AG10803 (cell line): ENCODE results near the gene SEPHS2.
"Not testable (repeated sequence)": the region's sequence is repeated elsewhere in the genome, so short reads cannot be mapped to it uniquely, and the experiment has no call there.

Source experiments
- DNase-seq: peaks from one replicate; pipeline ENCODE4 v3.0.0; 2010; ENCODE audit warnings: low read depth
- H3K4me3 ChIP-seq: 2 replicates; pipeline ENCODE4 v1.5.1; 2011; ENCODE audit warnings: mild to moderate bottlenecking, low read length, control low read depth
- CTCF ChIP-seq: conservative IDR thresholded peaks from 2 replicates; pipeline ENCODE4 v1.5.1; 2011; ENCODE audit warnings: mild to moderate bottlenecking, low read length, control low read depth, inconsistent platforms

Gene SEPHS2

GRCh38 chr16:30464078-30464477 is 18.4 kb upstream of the SEPHS2 start:
- no peak for TF ChIP-seq CTCF
- DNase-seq, result no peak
- no peak overlapping the region for H3K4me3 ChIP-seq

- H3K4me3 ChIP-seq, DNase-seq: not testable (repeated sequence)
These were observed 15.8 kb upstream of the SEPHS2 start for GRCh38 chr16:30461426-30461825.

GRCh38 chr16:30459456-30459855 is 13.8 kb upstream of the SEPHS2 start:
- no peak for DNase-seq
- no peak for TF ChIP-seq CTCF
- no peak overlapping the region for H3K4me3 ChIP-seq

DNA sequence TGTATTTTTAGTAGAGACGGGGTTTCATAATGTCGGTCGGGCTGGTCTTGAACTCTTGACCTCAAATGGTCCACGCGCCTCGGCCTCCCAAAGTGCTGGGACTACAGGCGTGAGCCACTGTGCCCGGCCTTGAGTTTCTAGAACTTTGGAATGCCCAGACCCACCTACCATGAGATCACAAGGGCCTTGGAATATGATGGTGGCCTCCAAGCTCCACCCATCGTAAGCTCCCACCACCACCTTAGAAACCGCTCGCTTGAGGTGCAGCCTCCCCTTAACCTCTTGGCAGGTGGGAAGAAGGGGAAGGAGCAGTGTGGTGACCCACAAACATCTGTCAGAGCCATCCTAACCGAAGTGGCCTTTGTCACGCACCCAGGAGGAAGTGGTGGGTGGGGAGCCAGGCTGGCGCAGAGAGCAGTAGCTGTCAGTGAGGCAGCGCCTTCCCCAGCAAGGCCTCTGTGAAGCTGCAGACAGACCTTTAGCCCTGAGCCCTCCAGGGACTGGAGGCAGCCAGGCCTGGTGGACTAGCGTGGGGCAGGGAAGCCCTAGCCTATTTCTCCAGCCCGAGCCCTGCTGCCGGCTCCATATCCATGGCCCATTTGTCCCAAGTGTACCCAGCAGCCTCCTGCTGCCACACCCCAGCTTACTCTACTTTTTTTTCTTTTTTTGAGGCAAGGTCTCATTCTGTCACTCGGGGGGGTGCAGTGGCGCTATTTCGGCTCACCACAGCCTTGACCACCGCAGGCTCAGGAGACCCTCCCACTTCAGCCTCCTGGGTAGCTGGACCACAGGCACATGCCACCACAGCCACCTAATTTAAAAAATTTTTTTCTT is 13.1 kb upstream of the SEPHS2 start:
- H3K4me3 ChIP-seq, result no peak overlapping the region
- DNase-seq, result no peak
- no peak for TF ChIP-seq CTCF

DNA sequence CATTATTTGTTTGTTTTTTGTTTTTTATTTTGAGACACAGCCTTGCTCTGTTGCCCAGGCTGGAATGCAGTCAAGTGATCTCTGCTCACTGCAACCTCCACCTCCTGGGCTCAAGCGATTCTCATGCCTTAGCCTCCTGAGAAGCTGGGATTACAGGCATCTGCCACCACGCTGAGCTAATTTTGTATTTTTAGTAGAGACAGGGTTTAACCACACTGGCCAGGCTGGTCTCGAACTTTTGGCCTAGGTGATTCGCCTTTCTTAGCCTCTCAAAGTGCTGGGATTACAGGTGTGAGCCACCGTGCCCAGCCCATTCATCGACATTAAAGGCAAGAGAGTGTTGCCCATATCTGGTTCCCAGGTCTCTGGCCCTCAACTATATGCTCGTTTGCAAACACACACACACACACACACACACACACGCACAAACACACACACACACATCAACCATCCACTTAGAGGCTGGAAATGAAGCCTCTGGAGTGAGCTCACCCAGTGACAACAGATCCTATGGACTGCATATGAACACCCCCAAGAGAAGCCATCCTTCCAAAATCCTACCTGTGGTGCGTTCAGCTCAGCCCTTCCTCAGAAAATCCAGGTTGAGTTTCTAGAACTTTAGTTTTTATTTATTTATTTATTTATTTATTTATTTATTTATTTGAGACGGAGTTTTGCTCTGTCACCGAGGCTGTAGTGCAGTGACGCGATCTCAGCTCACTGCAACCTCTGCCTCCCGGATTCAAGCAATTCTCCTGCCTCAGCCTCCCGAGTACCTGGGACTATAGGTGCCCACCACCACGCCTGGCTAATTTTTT is 12.3 kb upstream of the SEPHS2 start:
- no peak overlapping the region for H3K4me3 ChIP-seq
- TF ChIP-seq CTCF, result no peak
- DNase-seq, result no peak

DNA sequence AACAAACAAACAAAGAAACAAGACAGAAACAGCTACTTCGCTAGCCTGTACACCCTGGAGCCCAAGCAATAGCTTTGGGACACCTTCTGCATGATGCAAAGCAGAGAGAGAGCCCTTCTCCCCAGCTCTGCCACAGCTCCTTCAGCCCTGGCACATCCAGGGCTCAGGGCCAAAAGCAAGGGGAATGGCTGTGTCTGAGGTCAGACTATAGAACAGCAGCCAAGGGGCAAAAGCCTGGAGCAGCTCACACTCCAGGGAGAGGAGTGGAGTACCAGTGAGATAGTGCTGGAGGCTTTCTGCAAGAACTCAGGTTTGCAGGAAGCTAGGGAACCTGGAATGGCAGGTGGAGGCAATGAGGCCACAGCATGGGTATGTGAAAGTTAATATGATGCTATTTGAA is 11.6 kb upstream of the SEPHS2 start:
- DNase-seq, result no peak
- no peak overlapping the region for H3K4me3 ChIP-seq
- TF ChIP-seq CTCF, result no peak

DNA sequence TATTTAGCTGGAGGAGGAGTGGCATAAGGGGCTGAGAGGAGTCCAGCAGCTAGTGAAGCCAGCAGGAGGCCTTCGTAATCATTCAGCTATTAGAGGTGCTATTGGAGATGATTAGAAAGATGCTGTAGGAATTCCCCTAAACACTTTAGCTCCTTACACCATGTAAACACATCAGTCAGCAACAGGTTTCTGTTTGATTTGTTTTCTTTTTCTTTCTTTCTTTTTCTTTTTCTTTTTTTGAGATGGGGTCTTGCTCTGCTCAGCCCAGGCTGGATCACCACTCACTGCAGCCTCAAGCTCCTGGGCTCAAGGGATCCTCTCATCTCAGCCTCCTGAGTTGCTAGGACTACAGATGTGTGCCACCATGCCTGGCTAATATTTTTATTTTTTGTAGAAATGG is 10.6 kb upstream of the SEPHS2 start:
- no peak for DNase-seq
- TF ChIP-seq CTCF, result no peak
- H3K4me3 ChIP-seq, result no peak overlapping the region

DNA sequence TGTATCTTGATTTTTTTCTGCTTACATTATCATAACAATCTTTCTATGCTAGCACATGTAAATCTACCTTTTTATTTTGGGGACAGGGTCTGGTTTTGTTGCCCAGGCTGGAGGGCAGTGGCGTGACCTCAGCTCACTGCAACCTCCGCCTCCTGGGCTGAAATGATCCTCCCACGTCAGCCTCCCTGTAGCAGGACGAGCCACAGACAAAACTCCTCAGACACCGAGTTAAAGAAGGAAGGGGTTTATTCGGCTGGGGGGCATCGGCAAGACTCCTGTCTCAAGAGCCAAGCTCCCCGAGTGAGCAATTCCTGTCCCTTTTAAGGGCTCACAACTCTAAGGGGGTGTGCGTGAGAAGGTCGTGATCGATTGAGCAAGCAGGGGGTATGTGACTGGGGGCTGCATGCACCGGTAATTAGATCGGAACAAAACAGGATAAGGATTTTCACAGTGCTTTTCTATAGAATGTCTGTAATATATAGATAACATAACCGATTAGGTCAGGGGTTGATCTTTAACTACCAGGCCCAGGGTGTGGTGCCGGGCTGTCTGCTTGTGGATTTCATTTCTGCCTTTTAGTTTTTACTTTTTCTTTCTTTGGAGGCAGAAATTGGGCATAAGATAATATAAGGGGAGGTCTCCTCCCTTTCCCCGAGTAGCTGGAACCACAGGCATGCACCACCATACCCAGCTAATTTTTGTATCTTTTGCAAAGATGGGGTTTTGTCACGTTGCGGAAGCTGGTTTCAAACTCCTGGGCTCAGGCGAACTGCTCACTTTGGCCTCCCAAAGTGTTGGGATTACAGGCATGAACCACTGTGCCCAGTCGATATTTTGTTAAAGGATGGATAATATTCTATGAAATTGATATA is 7.3 kb upstream of the SEPHS2 start:
- DNase-seq, result not testable (repeated sequence)

More for the DNA sequence above, 7.3 kb upstream of the SEPHS2 start:
- H3K4me3 ChIP-seq, result not testable (repeated sequence)
